HCT116 (cell line): ENCODE results near the gene MORF4L2. TPM values are rescaled to one million over a fixed set of nuclear protein-coding genes. Genes with fewer than 3 reads are reported as not detected.

ENCODE experiments used
- ATAC-seq: fragments of 200-7000 bp; cut with Tn5 transposase; 2 replicates; pipeline ENCODE4 v1.9.1; 2020; ENCODE audit warnings: mild to moderate bottlenecking, moderate library complexity
- BruUV-seq: library from RNA; stranded (reverse); fragments of 400-500 nt; replicated peaks from 2 replicates; lab custom pipeline; 2021; lab: Mats Ljungman, UMichigan
- CTCF ChIA-PET: fragments of 300-600 bp; sonication (Branson Sonifier 250); formaldehyde crosslinking; loops from one replicate; lab custom pipeline; 2021; ENCODE audit warnings: antibody characterized with exemption; lab: Charles Lee
- POLR2A ChIA-PET: fragments of 300-600, 350-600 bp; sonication (Branson Sonifier 250); formaldehyde crosslinking; loops from one replicate; lab custom pipeline; 2021; ENCODE audit warnings: antibody characterized with exemption; lab: Charles Lee
- RAD21 ChIA-PET, 2 experiments: fragments of 300-600 bp; sonication (Branson Sonifier 250); formaldehyde crosslinking; loops; one replicate each; lab custom pipeline; 2023; ENCODE audit warnings: low total read pairs in 2 of 2; ENCODE audit not compliant: uncharacterized antibody in 2 of 2, unreplicated experiment in 2 of 2, low non-redundant PET in 1 of 2; lab: Charles Lee
- DNase-seq: peaks from one replicate; pipeline ENCODE4 v3.0.0-alpha.2; 2010; ENCODE audit warnings: low read depth, low spot score
- H2AFZ ChIP-seq: fragments of 200-600 bp; shearing (Covaris generic), sonication (generic); 2 replicates; pipeline ENCODE4 v1.6.1; 2017; ENCODE audit warnings: low read depth, mixed run types, mixed read lengths, antibody characterized with exemption, low read length; ENCODE audit not compliant: poor library complexity, severe bottlenecking
- H3K27ac ChIP-seq: 2 replicates; pipeline ENCODE4 v1.5.1; 2012; ENCODE audit warnings: low read depth, low read length
- H3K27me3 ChIP-seq: fragments of 200-600 bp; sonication (generic); 2 replicates; pipeline ENCODE4 v1.6.1; 2016; ENCODE audit warnings: mixed run types, low read length, mixed read lengths; ENCODE audit not compliant: insufficient read depth
- H3K36me3 ChIP-seq, 2 experiments: fragments of 200-500 bp in 1 of 2; fragments of 200-600 bp in 1 of 2; sonication (Bioruptor generic) in 1 of 2; sonication (generic) in 1 of 2; 2 replicates each; pipeline versions ENCODE4 v1.5.1 to v1.6.1; 2014 to 2016; ENCODE audit warnings: low read length in 2 of 2, inconsistent platforms in 1 of 2, mixed read lengths in 1 of 2, mixed run types in 1 of 2; ENCODE audit not compliant: insufficient read depth in 2 of 2, control insufficient read depth in 1 of 2
- H3K4me1 ChIP-seq, 2 experiments: fragments of 200-600 bp in 1 of 2; sonication (generic) in 1 of 2; 2 replicates each; pipeline versions ENCODE4 v1.5.1 to v1.6.1; 2012 to 2017; ENCODE audit warnings: low read length in 2 of 2, inconsistent platforms in 1 of 2, mild to moderate bottlenecking in 1 of 2, mixed read lengths in 1 of 2, mixed run types in 1 of 2, moderate library complexity in 1 of 2; ENCODE audit not compliant: insufficient read depth in 2 of 2, control insufficient read depth in 1 of 2
- H3K4me2 ChIP-seq: fragments of 200-600 bp; sonication (generic); 2 replicates; pipeline ENCODE4 v1.6.1; 2017; ENCODE audit warnings: mixed run types, low read length, mixed read lengths
- H3K4me3 ChIP-seq, 2 experiments: fragments of 200-600 bp in 1 of 2; sonication (generic) in 1 of 2; replicated peaks in 1 of 2; 2 replicates each; pipeline ENCODE4 v1.5.1; 2011 to 2016; ENCODE audit warnings: low read length in 2 of 2, control low read depth in 1 of 2, low read depth in 1 of 2, mild to moderate bottlenecking in 1 of 2, mixed read lengths in 1 of 2, mixed run types in 1 of 2
- H3K79me2 ChIP-seq: fragments of 200-600 bp; sonication (generic); 2 replicates; pipeline ENCODE4 v1.6.1; 2017; ENCODE audit warnings: mild to moderate bottlenecking, mixed run types, low read length, moderate library complexity, mixed read lengths; ENCODE audit not compliant: insufficient read depth
- H3K9ac ChIP-seq: fragments of 200-600 bp; sonication (generic); 2 replicates; pipeline ENCODE4 v1.6.1; 2016; ENCODE audit warnings: low read length, mixed read lengths
- H3K9me2 ChIP-seq: fragments of 200-600 bp; sonication (generic), shearing (Covaris generic); 2 replicates; pipeline ENCODE4 v1.6.1; 2017; ENCODE audit warnings: mixed run types, mild to moderate bottlenecking, moderate library complexity; ENCODE audit not compliant: insufficient read depth
- H3K9me3 ChIP-seq, 2 experiments: fragments of 200-500 bp in 1 of 2; fragments of 200-600 bp in 1 of 2; sonication (Bioruptor generic) in 1 of 2; sonication (generic) in 1 of 2; 2 replicates each; pipeline ENCODE4 v1.6.1; 2014 to 2017; ENCODE audit warnings: low read length in 2 of 2, mixed read lengths in 2 of 2, inconsistent platforms in 1 of 2, low read depth in 1 of 2, mild to moderate bottlenecking in 1 of 2, mixed run types in 1 of 2, moderate library complexity in 1 of 2; ENCODE audit not compliant: control insufficient read depth in 1 of 2, insufficient read depth in 1 of 2
- H4K20me1 ChIP-seq: fragments of 200-600 bp; sonication (generic), shearing (Covaris generic); 2 replicates; pipeline ENCODE4 v1.6.1; 2017; ENCODE audit warnings: mixed run types, mild to moderate bottlenecking, moderate library complexity; ENCODE audit not compliant: insufficient read depth
- CBX3 ChIP-seq: IDR thresholded peaks from 2 replicates; pipeline ENCODE4 v1.6.1; 2012; ENCODE audit warnings: low read depth
- CEBPB ChIP-seq: IDR thresholded peaks from 2 replicates; pipeline ENCODE4 v1.6.1; 2012; ENCODE audit warnings: low read depth
- EGR1 ChIP-seq: IDR thresholded peaks from 2 replicates; pipeline ENCODE4 v1.6.1; 2012; ENCODE audit warnings: low read depth
- ELF1 ChIP-seq: IDR thresholded peaks from 2 replicates; pipeline ENCODE4 v1.6.1; 2012; ENCODE audit warnings: low read depth, borderline replicate concordance
- EZH2 ChIP-seq: fragments of 200-600 bp; sonication (generic); IDR thresholded peaks from 2 replicates; pipeline ENCODE4 v1.6.1; 2017; ENCODE audit warnings: antibody characterized with exemption, mixed run types
- EZH2phosphoT487 ChIP-seq: fragments of 200-600 bp; IDR thresholded peaks from 2 replicates; pipeline ENCODE4 v1.6.1; 2018; ENCODE audit warnings: antibody characterized with exemption, borderline replicate concordance
- FOSL1 ChIP-seq: IDR thresholded peaks from 2 replicates; pipeline ENCODE4 v1.6.1; 2012; ENCODE audit warnings: low read depth
- JUND ChIP-seq: IDR thresholded peaks from 2 replicates; pipeline ENCODE4 v1.6.1; 2012
- POLR2A ChIP-seq: IDR thresholded peaks from 2 replicates; pipeline ENCODE4 v1.7.0; 2011; ENCODE audit warnings: borderline replicate concordance; ENCODE audit not compliant: insufficient read depth, insufficient read length; ENCODE audit errors: extremely low read depth
- POLR2AphosphoS5 ChIP-seq: IDR thresholded peaks from 2 replicates; pipeline ENCODE4 v1.6.1; 2011; ENCODE audit warnings: mild to moderate bottlenecking, low read depth, low read length, moderate library complexity
- SIN3A ChIP-seq: IDR thresholded peaks from 2 replicates; pipeline ENCODE4 v1.6.1; 2012; ENCODE audit warnings: low read depth
- SRF ChIP-seq: IDR thresholded peaks from 2 replicates; pipeline ENCODE4 v1.6.1; 2012; ENCODE audit warnings: low read depth
- YY1 ChIP-seq: IDR thresholded peaks from 2 replicates; pipeline ENCODE4 v1.6.1; 2011; ENCODE audit warnings: low read length, low read depth, moderate library complexity, mild to moderate bottlenecking; ENCODE audit not compliant: insufficient replicate concordance; ENCODE audit errors: extremely low read depth
- ZBTB33 ChIP-seq: IDR thresholded peaks from 2 replicates; pipeline ENCODE4 v1.6.1; 2011; ENCODE audit warnings: mild to moderate bottlenecking, low read length, moderate library complexity; ENCODE audit not compliant: insufficient replicate concordance; ENCODE audit errors: extremely low read depth
- ZFX ChIP-seq: fragments of 450-650 bp; IDR thresholded peaks from 2 replicates; pipeline ENCODE4 v1.6.1; 2017
- intact Hi-C: fragments of 100-400 bp; cut with micrococcal nuclease; formaldehyde crosslinking; loops from 2 replicates; pipeline ENCODE4 v1.10.0; 2022
- total RNA-seq: library from RNA; stranded (reverse); gene quantifications from one replicate; pipeline ENCODE4 v1.2.1, GENCODE V29; 2021; ENCODE audit not compliant: unreplicated experiment
- TF ChIP-seq, protein P1 (sequence below): IDR thresholded peaks from 2 replicates; pipeline ENCODE4 v1.6.1; 2012
- TF ChIP-seq, protein P2 (sequence below): IDR thresholded peaks from 2 replicates; pipeline ENCODE4 v1.6.1; 2012
- TF ChIP-seq, protein P3 (sequence below), 3 experiments: fragments of 200-600 bp in 1 of 3; sonication (generic) in 1 of 3; IDR thresholded peaks in 2 of 3; conservative IDR thresholded peaks in 1 of 3; 2 replicates each; pipeline ENCODE4 v1.5.1; 2012 to 2017; ENCODE audit warnings: low read depth in 2 of 3, low read length in 2 of 3, antibody characterized with exemption in 1 of 3, borderline replicate concordance in 1 of 3, control low read depth in 1 of 3, mild to moderate bottlenecking in 1 of 3, mixed read lengths in 1 of 3, mixed run types in 1 of 3, moderate library complexity in 1 of 3; ENCODE audit not compliant: insufficient read depth in 1 of 3

The MORF4L2 gene
- total RNA-seq, 1 experiment from 2014 or later = 308 TPM

GRCh38 chrX:103727115-103727514 lies 40.6 kb upstream of the MORF4L2 start:
- H3K9ac ChIP-seq = no peak overlapping the region
- H3K36me3 ChIP-seq = no peaks in the 10 kb centered on the region
- H4K20me1 ChIP-seq = no peaks in the 10 kb centered on the region
- no peak for ATAC-seq
- RAD21 ChIA-PET = no interaction called here
- no peaks in the 10 kb centered on the region for H3K79me2 ChIP-seq
- H3K4me2 ChIP-seq = no peak overlapping the region
- TF ChIP-seq YY1 (no peak), EZH2phosphoT487 (no peak), POLR2A (no peak), SIN3A (no peak), EZH2 (no peak), ELF1 (no peak), ZBTB33 (no peak), JUND (no peak), ZFX (no peak), FOSL1 (no peak), SRF (no peak), CEBPB (no peak), CBX3 (no peak), EGR1 (no peak), POLR2AphosphoS5 (no peak)
- TF ChIP-seq, protein P1, sequence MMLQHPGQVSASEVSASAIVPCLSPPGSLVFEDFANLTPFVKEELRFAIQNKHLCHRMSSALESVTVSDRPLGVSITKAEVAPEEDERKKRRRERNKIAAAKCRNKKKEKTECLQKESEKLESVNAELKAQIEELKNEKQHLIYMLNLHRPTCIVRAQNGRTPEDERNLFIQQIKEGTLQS = no peak
- TF ChIP-seq, protein P2, sequence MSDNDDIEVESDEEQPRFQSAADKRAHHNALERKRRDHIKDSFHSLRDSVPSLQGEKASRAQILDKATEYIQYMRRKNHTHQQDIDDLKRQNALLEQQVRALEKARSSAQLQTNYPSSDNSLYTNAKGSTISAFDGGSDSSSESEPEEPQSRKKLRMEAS = no peak
- TF ChIP-seq, protein P3, sequence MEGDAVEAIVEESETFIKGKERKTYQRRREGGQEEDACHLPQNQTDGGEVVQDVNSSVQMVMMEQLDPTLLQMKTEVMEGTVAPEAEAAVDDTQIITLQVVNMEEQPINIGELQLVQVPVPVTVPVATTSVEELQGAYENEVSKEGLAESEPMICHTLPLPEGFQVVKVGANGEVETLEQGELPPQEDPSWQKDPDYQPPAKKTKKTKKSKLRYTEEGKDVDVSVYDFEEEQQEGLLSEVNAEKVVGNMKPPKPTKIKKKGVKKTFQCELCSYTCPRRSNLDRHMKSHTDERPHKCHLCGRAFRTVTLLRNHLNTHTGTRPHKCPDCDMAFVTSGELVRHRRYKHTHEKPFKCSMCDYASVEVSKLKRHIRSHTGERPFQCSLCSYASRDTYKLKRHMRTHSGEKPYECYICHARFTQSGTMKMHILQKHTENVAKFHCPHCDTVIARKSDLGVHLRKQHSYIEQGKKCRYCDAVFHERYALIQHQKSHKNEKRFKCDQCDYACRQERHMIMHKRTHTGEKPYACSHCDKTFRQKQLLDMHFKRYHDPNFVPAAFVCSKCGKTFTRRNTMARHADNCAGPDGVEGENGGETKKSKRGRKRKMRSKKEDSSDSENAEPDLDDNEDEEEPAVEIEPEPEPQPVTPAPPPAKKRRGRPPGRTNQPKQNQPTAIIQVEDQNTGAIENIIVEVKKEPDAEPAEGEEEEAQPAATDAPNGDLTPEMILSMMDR (IDR thresholded peaks at IDR 0.05 in 2 of 3, conservative IDR thresholded peaks at IDR 0.05 in 1 of 3; ENCODE audit: borderline replicate concordance in 1 of 3, insufficient read depth in 1 of 3, low read depth in 2 of 3, low read length in 2 of 3) = no peak
- no peak overlapping the region for H2AFZ ChIP-seq
- no peak for DNase-seq
- POLR2A ChIA-PET = no interaction called here
- no peaks in the 10 kb centered on the region for H3K9me3 ChIP-seq
- H3K9me2 ChIP-seq = no peaks in the 10 kb centered on the region
- BruUV-seq = no TSS peak
- peaks cover 15% of the 10 kb centered on the region for H3K27me3 ChIP-seq
- no peak overlapping the region for H3K27ac ChIP-seq
- H3K4me1 ChIP-seq = no peaks in the 10 kb centered on the region
- no peak overlapping the region for H3K4me3 ChIP-seq
- intact Hi-C loops = no loop called here
- CTCF ChIA-PET = no interaction called here
